A172 (cell line): ENCODE measurements around the gene TUBB1. TPM values are rescaled to one million over a fixed set of nuclear protein-coding genes. Genes with fewer than 3 reads are reported as not detected.
A peak's percentile ranks its signal among the peaks of the same experiment; 100 is the strongest.
"Not testable (repeated sequence)": the region's sequence is repeated elsewhere in the genome, so short reads cannot be mapped to it uniquely, and the experiment has no call there.

ENCODE experiments used
- DNase-seq: peaks from one replicate; pipeline ENCODE4 v3.0.0-alpha.2; 2015; ENCODE audit warnings: low spot score
- total RNA-seq: library from RNA; depleted of rRNA; stranded (reverse); fragments of >200 nt; shearing (Covaris generic); gene quantifications from 2 replicates; pipeline ENCODE4 v1.2.3, GENCODE V29; 2014

The TUBB1 gene
- total RNA-seq, 1 experiment from 2014 or later, result 0.64 TPM

DNA sequence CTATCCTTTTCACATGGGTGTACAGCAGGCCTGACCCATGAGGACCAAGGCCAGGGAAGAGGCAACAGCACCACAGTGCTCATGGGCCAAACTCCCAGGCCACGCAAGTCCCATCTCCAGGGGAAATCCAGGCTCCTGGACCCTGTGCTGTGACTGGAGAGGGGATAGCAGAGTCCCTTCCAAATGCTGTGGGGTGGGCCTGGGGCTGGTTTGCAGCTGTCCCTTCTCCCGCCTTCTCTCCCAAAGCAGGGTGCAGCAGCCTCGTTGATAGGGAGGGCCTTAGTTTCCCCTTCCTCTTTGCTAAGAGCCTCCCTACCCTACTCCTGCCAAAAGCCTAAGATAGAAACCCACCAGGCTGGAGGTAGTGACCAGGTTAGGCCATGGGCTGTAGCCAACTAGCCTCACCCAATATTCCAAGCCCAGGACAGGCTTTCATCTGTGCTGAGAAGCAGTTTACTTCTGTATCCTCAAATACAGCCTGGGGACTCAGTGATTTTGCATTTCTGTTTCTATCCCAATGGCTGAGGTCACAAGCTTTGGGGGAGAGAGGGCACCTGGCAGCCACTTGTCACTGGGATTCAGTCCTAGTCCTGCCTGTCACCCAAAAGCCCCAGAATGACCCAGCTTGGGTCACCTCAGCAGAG, 13.6 kb upstream of the TUBB1 start:
- no peak for DNase-seq

DNA sequence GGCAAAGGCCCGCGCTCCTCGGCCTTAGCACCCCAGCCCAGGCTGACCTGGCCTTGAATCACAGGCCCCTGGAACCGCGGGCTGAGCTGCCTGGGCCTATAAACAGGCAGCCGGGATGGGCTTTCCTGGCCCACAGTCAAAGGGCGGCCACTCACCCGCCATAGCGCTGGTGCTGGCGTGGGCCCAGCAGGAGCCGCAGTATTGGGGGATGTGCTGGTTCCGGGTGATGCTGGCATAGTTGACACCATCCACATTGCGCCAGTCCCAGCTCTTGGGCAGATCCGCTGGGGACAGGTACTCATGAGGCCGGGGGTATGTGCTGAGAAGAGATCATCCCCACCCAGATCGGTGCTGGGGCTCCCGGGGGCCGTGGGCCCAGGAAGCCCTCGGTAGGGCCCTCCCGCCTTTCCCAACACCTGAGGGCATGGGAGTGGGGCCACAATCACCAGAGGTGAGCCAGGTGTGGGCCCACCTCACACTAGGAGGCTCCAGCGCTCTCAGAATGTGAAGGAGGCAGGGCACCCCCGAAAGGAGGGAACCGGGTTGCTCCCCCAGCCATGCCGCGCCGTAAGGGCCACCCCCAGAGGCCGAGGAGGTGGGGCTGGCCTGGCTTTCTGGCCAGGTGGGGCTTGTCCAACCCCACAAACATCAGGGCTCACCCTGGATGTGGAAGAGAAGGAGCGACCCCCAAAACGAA, 12.9 kb upstream of the TUBB1 start:
- DNase-seq, result no peak

- peak; percentile 29 for DNase-seq
Measured at GRCh38 chr20:59006864-59007664, 12.2 kb upstream of the TUBB1 start, which contains the start of gene CTSZ. Gene CTSZ (minus strand): TSS chr20:59007254. CDS start chr20:59007128, 126 bp downstream.

DNA sequence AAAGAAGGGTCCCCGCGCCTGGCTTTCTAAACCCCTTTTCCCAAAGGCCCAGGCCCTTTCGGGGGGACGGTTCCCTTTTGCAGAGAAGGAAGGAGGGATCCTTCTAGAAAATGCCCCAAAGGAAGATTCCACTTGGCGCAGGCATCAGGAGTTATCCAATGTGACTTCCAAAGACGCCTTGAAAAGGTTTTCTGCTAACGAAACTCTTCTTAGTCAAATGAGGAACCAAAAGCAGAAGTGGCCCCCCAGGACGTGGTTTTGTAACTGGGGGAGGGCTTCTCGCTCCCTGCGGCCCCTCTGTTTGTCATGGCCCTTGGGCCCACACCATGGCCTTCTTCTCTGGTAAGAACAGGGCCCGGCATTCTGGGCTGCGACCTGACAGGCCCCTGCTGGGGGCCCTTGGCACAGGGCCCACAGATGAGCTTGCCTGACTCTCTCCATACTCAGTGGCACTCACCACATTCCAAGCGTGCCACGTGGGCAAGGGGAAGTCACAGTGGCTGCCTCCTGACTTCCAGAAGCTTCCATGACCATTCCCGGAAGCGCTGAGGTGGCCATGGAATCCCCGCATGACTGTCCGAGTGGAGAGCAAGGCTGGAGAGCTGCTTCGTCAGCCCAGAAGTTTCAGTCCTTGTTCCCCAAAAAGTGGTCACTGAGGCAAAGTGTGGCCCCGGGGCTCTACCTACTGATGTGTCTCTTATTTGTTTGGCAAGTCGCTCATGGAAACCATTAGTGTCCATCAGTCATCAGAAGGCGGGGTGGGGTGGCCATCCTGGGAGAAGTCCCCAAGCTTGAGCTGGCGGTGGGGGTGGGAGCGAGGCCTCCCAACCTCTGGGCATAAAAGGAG, 11.3 kb upstream of the TUBB1 start:
- no peak for DNase-seq

GRCh38 chr20:59008715-59009336, 10.4 kb upstream of the TUBB1 start:
- no peak for DNase-seq

DNA sequence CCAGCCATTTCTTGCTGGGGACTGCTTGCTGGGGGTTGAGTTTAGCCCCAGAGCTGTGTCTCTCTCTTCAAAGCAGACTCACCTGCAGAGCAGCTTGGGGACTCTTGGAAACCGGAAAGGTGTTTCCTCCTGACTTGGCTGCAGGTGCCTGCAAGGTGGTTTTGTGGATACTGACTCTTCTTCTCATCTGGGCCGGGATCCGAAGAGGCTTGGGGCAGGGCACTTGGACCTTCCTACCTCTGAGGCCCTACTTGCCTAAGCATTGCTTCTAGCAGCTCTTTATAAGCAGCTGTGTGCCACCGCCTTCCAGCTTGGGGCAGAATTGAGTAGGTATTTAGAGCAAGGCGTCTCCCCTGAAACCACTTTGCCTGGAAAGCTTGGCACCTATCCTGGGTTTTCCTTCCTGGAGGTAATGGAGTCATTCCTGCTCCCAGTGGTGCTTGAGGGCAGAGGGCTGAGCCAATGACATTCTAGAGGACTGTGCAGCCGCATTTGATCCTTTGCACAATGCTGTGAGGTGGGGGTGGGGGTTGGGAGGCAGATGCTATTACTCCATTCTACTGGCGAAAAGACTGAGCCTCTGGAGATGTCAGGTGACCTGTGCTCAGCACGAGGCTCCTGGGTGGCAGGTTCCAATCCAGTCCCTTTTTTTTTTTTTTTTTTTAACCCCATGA, 8.8 kb upstream of the TUBB1 start:
- peak; percentile 61 for DNase-seq

GRCh38 chr20:59010995-59011873, 8.0 kb upstream of the TUBB1 start:
- DNase-seq, result peak; percentile 86

DNA sequence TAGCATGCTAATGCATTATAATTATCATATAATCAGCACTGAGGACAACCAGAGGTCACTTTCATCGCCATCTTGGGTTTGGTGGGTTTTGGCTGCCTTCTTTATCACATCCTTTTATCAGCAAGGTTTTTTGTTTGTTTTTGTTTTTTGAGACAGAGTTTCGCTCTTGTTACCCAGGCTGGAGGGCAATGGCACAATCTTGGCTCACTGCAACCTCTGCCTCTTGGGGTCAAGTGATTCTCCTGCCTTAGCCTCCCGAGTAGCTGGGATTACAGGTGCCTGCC, 7.4 kb upstream of the TUBB1 start:
- not testable (repeated sequence) for DNase-seq

- DNase-seq, result no peak
Measured at GRCh38 chr20:59013031-59013951, 5.9 kb upstream of the TUBB1 start.

- peak; percentile 71 for DNase-seq
Measured at GRCh38 chr20:59013959-59014608, 5.1 kb upstream of the TUBB1 start.

- DNase-seq, result no peak
Measured at GRCh38 chr20:59014680-59015389, 4.4 kb upstream of the TUBB1 start.

- DNase-seq, result no peak
Measured at GRCh38 chr20:59015411-59015810, 3.8 kb upstream of the TUBB1 start.

DNA sequence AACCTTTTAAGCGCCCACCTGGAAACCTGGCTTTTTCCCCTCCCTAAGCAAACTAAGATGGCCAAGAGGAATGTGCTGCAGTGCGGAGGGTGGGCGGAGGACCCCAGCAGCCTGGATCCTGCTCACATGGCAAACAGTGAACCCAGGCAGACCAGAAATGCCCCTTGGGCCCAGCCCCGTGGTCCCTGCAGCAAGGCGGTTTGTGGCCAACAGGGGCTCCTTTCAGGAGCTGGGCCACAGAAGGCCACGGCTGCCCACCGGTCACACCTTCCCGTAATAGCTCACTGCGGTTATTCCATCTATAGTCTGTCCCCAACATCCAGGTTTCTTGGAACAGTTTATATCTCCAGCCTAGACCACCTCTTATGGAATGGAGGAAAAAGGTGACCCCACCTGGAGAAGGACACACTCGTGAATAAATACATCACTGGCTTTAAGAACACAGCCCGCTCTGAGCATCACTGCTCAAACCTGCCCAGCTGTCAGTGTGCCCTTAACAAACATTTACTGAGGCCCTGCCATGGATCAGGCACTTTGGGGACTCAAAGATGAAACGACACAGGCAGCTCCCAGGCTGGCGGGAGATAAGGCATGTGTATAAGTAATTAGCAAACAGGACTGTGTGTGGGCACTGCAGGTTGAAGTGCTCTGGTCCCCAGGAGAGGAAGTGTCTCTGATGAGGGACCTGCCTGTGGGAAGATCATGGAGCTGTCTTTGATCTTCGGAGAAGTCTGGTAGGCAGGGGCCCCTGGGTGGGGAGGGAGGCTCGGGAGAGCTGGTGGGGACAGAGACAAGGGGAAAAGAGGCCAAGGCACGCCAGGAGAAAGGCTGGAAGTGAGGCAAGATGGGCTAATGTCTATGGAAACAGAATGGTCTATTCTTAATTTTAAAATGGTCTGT, 3.2 kb upstream of the TUBB1 start:
- DNase-seq, result no peak

DNA sequence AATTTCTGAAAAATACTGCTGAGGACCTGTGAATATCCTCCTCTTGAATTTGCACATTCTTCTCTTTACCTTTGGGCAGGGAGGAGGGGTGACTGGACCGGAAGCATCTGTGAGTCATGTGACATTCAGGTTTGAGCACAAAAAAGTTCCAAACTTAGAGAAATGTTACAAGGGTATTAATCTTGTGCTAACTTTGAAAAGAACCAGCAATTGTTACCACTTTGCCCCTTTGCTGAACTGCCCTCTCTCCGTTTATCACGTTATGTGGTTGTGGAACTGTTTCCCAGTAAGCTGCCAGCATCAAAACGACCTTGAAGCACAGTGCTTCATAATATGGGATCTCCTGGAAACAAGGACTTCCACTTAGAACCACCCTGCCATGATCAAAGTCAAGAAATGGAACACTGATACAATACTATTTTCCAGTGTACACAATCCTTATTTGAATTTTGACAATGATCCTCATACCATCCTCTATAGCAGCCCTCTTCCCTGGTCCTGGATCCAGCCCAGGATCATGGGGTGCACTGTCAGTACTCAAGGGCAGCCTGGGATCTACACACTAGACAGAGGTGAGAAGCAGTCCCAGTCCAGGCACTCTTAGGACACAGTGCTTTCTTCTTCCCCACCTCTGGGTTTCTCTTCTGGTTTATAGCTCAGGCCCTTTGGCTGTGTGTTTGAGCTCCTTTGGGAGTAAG, 2.3 kb upstream of the TUBB1 start:
- DNase-seq, result no peak

DNA sequence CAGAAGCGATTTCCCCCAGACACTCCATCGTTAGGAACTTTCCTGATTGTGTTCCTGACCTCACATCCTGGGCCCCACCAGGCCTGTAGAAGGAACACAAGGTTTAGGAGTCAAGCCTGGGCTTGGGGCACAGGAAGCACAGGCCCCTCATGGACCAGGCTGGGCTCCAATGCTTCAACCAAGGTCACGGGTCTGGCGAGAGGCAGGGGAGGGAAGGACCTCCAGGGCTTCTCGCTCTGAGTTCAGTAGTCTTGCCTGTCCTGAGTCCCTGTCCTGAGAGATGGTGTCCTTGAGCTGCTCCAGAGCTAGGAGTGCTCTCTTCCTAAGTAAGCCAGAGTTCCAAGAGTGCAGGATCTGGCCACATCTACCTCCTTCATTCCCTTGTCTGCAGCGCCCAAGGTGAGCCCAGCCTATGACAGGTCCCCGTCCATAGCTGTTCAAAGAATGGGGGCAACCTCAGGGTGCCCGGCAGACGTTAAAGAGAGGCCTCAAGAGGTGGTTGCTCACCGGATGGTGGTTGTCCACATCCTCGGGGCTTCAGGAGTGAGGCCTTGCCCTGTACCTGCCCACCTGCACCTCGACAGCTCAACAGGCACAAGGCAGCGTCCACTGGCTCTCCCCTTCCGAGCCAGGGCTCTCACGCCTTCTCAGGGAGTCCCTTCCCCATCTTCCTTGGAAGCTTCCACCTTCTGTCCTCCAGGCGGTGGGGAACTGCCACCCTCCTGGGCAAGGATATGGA, 1.6 kb upstream of the TUBB1 start:
- no peak for DNase-seq
